ENCODE data around the gene UGT1A4. TPM values are rescaled to one million over a fixed set of nuclear protein-coding genes. Genes with fewer than 3 reads are reported as not detected.
A peak's percentile ranks its signal among the peaks of the same experiment; 100 is the strongest.

UGT1A4 gene
- total RNA-seq, 1 experiment from 2014 or later, result 6.1 TPM

DNA sequence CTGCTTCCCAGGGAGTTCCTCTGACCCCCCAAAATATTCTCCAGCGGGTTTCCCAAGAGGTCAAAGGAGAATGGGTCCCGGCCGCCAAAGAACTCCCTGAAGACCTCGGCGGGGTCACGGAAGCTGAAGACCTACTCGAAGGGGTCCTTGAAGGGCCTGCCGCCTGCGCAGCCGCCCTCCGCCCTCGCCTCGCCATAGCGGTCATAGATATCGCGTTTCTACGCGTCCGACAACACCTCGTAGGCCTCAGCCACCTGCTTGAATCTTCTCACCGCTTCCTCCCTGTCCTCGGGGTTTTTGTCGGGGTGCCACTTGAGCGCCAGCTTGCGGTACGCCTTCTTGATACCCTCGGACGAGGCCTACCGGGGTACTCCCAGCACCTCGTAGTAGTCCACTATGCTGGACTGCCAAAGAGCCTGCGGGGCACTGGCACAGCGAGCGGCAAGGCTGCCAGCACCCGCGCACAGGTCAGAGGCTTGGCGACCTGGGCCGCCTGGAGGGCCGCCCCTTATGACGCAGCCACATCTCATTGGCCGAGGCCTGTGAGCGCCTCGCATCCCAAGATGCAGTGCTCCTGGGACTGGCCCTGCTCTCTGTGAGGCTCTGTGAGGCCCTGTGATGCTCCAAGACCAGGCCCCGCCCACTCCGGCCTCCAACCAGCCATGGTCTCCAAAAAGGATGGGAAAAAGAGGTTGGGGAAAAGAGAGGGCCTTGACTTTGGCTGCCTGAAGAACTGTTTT lies 36.5 kb downstream of the UGT1A4 start:
- Mint-ChIP-seq H3K36me3 (ENCODE audit: insufficient read depth, unreplicated experiment) (peaks cover 22% of the 10 kb centered on the region), H3K9me3 (ENCODE audit: low read depth, unreplicated experiment) (peaks cover 4% of the 10 kb centered on the region), H3K4me1 (ENCODE audit: low read depth, unreplicated experiment) (peaks cover 44% of the 10 kb centered on the region), H3K27ac (ENCODE audit: unreplicated experiment) (no peak overlapping the region), H3K27me3 (ENCODE audit: unreplicated experiment) (no peaks in the 10 kb centered on the region), H3K4me3 (ENCODE audit: low read depth, unreplicated experiment) (no peak overlapping the region)
- intact Hi-C loops (cut with micrococcal nuclease; ENCODE audit: unreplicated experiment), result no loop called here
- TF ChIP-seq, protein P1, sequence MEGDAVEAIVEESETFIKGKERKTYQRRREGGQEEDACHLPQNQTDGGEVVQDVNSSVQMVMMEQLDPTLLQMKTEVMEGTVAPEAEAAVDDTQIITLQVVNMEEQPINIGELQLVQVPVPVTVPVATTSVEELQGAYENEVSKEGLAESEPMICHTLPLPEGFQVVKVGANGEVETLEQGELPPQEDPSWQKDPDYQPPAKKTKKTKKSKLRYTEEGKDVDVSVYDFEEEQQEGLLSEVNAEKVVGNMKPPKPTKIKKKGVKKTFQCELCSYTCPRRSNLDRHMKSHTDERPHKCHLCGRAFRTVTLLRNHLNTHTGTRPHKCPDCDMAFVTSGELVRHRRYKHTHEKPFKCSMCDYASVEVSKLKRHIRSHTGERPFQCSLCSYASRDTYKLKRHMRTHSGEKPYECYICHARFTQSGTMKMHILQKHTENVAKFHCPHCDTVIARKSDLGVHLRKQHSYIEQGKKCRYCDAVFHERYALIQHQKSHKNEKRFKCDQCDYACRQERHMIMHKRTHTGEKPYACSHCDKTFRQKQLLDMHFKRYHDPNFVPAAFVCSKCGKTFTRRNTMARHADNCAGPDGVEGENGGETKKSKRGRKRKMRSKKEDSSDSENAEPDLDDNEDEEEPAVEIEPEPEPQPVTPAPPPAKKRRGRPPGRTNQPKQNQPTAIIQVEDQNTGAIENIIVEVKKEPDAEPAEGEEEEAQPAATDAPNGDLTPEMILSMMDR (IDR thresholded peaks at IDR 0.05; ENCODE audit: unreplicated experiment), result no peak
- CTCF ChIA-PET, result no interaction called here
- no peak for DNase-seq
- BruUV-seq (replicated peaks), result no TSS peak

DNA sequence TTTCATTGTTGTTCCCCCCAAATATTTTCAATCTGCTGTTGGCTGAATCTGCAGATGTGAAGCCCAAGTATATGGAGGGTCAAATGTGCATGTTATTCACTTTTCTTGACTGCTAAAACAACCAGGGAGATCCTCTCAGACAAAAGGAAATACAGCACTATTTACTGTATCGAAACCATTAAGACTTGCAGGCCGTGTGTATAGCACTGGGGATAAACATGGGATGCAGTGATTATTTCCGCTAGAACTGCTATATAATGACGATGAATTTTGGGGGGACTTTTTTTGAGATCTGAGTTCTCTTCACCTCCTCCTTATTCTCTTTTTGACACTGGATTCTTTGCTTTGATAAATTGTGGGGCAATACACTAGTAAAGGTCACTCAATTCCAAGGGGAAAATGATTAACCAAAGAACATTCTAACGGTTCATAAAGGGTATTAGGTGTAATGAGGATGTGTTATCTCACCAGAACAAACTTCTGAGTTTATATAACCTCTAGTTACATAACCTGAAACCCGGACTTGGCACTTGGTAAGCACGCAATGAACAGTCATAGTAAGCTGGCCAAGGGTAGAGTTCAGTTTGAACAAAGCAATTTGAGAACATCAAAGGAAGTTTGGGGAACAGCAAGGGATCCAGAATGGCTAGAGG lies 38.0 kb downstream of the UGT1A4 start:
- CTCF ChIA-PET, result no interaction called here

DNA sequence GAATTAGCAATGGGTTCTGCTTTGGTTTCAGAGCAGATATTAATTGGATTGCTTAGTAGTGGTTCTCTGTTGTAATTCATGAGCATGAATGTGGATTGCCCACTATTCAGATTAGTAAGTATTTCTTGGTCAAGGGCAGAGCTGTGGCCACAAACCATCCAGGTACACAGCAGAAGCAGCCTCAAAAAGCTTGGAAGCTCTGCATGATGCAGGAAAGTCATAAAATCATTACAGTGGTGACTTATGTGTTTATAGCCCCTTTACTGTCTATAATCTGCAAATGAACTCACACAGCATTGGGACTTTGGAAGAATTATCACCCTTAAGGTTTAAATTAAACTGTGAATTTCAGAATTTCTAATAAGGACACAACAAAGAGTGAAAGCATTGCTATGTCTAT lies 39.6 kb downstream of the UGT1A4 start:
- no TSS peak for BruUV-seq (replicated peaks)
- Mint-ChIP-seq H3K27ac (ENCODE audit: unreplicated experiment) (peak overlapping the region; percentile 81), H3K27me3 (ENCODE audit: unreplicated experiment) (no peaks in the 10 kb centered on the region), H3K9me3 (ENCODE audit: low read depth, unreplicated experiment) (no peaks in the 10 kb centered on the region), H3K36me3 (ENCODE audit: insufficient read depth, unreplicated experiment) (peaks cover 25% of the 10 kb centered on the region), H3K4me1 (ENCODE audit: low read depth, unreplicated experiment) (peaks cover 65% of the 10 kb centered on the region), H3K4me3 (ENCODE audit: low read depth, unreplicated experiment) (no peak overlapping the region)
- intact Hi-C loops (cut with micrococcal nuclease; ENCODE audit: unreplicated experiment), result no loop called here
- TF ChIP-seq, protein P1 (IDR thresholded peaks at IDR 0.05; ENCODE audit: unreplicated experiment), result no peak
- CTCF ChIA-PET, result no interaction called here
- DNase-seq, result no peak

More for the DNA sequence above, 38.0 kb downstream of the UGT1A4 start:
- no peaks in the 10 kb centered on the region for H3K27me3 Mint-ChIP-seq (ENCODE audit: unreplicated experiment)
- H3K4me1 Mint-ChIP-seq (ENCODE audit: low read depth, unreplicated experiment), result peaks cover 52% of the 10 kb centered on the region
- peak overlapping the region; percentile 1 for H3K4me3 Mint-ChIP-seq (ENCODE audit: low read depth, unreplicated experiment)
- peak overlapping the region; percentile 8 for H3K27ac Mint-ChIP-seq (ENCODE audit: unreplicated experiment)
- DNase-seq, result peak; percentile 32
- TF ChIP-seq, protein P1 (IDR thresholded peaks at IDR 0.05; ENCODE audit: unreplicated experiment), result no peak
- H3K9me3 Mint-ChIP-seq (ENCODE audit: low read depth, unreplicated experiment), result peaks cover 2% of the 10 kb centered on the region
- H3K36me3 Mint-ChIP-seq (ENCODE audit: insufficient read depth, unreplicated experiment), result peaks cover 30% of the 10 kb centered on the region
- no TSS peak for BruUV-seq (replicated peaks)
- intact Hi-C loops (cut with micrococcal nuclease; ENCODE audit: unreplicated experiment), result no loop called here

DNA sequence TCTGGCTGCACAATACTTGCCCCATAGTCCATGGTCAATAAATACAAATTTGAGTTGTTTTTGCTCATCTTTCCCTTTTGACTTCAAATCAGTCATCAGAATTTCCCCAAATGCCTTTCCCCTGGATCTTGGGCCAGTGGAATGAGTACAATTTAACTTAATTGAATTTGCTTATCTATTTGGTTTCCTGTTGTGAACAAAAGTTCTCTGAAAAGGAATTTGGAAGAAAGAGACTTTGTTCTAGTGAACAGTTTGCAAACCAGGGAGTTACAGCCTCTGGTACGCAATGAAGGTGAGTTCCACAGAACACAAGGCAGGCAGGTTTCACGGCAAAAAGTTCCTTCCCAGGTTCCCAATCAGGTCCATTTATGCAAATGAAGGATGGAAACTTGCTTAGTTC lies 40.3 kb downstream of the UGT1A4 start:
- Mint-ChIP-seq H3K9me3 (ENCODE audit: low read depth, unreplicated experiment) (no peaks in the 10 kb centered on the region), H3K4me3 (ENCODE audit: low read depth, unreplicated experiment) (no peak overlapping the region), H3K4me1 (ENCODE audit: low read depth, unreplicated experiment) (peaks cover 73% of the 10 kb centered on the region), H3K27me3 (ENCODE audit: unreplicated experiment) (no peaks in the 10 kb centered on the region), H3K27ac (ENCODE audit: unreplicated experiment) (peak overlapping the region; percentile 81), H3K36me3 (ENCODE audit: insufficient read depth, unreplicated experiment) (peaks cover 25% of the 10 kb centered on the region)
- no TSS peak for BruUV-seq (replicated peaks)
- TF ChIP-seq, protein P1 (IDR thresholded peaks at IDR 0.05; ENCODE audit: unreplicated experiment), result no peak
- intact Hi-C loops (cut with micrococcal nuclease; ENCODE audit: unreplicated experiment), result no loop called here
- no peak for DNase-seq
- CTCF ChIA-PET, result no interaction called here

Measured in Calu3 (cell line).